WI38 (cell line): ENCODE data around the gene SPTBN4.
"Not testable (repeated sequence)": the region's sequence is repeated elsewhere in the genome, so short reads cannot be mapped to it uniquely, and the experiment has no call there.

ENCODE experiments used
- H3K4me3 ChIP-seq: 2 replicates; pipeline ENCODE4 v1.5.1; 2011; ENCODE audit warnings: low read depth, mild to moderate bottlenecking, control low read depth, low read length
- CTCF ChIP-seq: IDR thresholded peaks from 2 replicates; pipeline ENCODE4 v1.5.1; 2012; ENCODE audit warnings: low read depth, mild to moderate bottlenecking, control low read depth, low read length

The SPTBN4 gene

GRCh38 chr19:40588926-40589569 lies 122.2 kb downstream of the SPTBN4 start:
- TF ChIP-seq CTCF, result no peak
- no peak overlapping the region for H3K4me3 ChIP-seq

GRCh38 chr19:40589591-40590429 lies 123.0 kb downstream of the SPTBN4 start:
- no peak overlapping the region for H3K4me3 ChIP-seq

GRCh38 chr19:40590464-40591265 lies 123.9 kb downstream of the SPTBN4 start:
- no peak for TF ChIP-seq CTCF

More at GRCh38 chr19:40589591-40590429, 123.0 kb downstream of the SPTBN4 start:
- no peak for TF ChIP-seq CTCF

GRCh38 chr19:40591724-40592123 lies 124.9 kb downstream of the SPTBN4 start:
- H3K4me3 ChIP-seq, result not testable (repeated sequence)

More at GRCh38 chr19:40590464-40591265, 123.9 kb downstream of the SPTBN4 start:
- no peak overlapping the region for H3K4me3 ChIP-seq

GRCh38 chr19:40592170-40592569 lies 125.4 kb downstream of the SPTBN4 start:
- TF ChIP-seq CTCF, result no peak
- H3K4me3 ChIP-seq, result no peak overlapping the region

GRCh38 chr19:40594255-40594654 lies 127.5 kb downstream of the SPTBN4 start:
- no peak for TF ChIP-seq CTCF
- no peak overlapping the region for H3K4me3 ChIP-seq

- TF ChIP-seq CTCF, result no peak
- no peak overlapping the region for H3K4me3 ChIP-seq
These were observed 127.9 kb downstream of the SPTBN4 start for GRCh38 chr19:40594657-40595091.
